ENCODE results near the gene KLHL12. TPM values are rescaled to one million over a fixed set of nuclear protein-coding genes. Genes with fewer than 3 reads are reported as not detected.
"Not testable (repeated sequence)": the region's sequence is repeated elsewhere in the genome, so short reads cannot be mapped to it uniquely, and the experiment has no call there.

Gene KLHL12
- total RNA-seq, 2 experiments from 2014 or later, result 27.8 to 31.7 TPM

DNA sequence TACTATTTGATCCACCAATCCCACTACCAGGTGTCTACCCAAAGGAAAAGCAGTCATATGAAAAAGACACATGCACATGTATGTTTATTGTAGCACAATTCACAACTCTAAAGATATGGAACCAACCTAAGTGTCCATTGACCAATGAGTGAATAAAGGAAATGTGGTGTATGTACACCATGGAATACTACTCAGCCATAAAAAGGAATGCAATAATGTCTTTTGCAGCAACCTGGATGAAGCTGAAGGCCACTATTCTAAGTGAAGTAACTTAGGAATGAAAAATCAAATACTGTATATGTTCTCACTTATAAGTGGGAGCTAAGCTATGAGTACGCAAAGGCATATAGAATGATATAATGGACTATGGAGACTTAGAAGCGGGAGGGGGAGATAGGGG lies 18.4 kb upstream of the KLHL12 start:
- ChIA-PET CTCF (no interaction called here), POLR2A (interaction anchor here (0.6 kb wide), 1 partner anchor 30 kb away, joined by 3 read pairs; no protein-coding TSS in a partner anchor)
- Mint-ChIP-seq H3K27me3 (ENCODE audit: low read depth) (no peaks in the 10 kb centered on the region), H3K36me3 (ENCODE audit: low read depth) (peaks cover 56% of the 10 kb centered on the region), H3K27ac (no peak overlapping the region), H3K4me3 (no peak overlapping the region), H3K9me3 (ENCODE audit: insufficient read depth) (no peaks in the 10 kb centered on the region), H3K4me1 (ENCODE audit: low read depth) (no peaks in the 10 kb centered on the region)
- ATAC-seq (no peak), DNase-seq (no peak)

DNA sequence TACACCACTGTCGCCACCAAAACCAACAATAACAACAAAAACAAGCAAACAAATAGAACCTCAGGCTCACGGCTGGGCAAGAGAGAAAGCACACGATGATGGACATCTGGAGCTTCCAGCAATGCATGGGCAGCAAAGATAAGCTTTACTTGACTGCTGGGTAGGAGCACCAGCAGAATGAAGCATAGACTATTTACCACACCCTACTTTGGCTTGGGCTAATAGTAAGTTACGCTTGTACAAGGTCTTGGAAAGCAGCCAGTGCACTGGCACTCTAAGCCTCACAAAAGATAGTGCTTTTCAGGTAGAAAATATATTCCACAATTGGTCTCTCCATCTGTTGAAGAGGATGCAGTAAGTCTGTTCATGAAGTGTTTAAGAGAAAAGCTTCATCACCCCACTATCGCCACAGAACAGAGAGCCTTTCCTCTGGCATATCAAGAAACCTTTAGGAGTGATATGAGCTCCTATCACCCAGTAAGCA lies 17.4 kb upstream of the KLHL12 start:
- ChIA-PET POLR2A (interaction anchor here (0.6 kb wide), 1 partner anchor 29 kb away, joined by 3 read pairs; no protein-coding TSS in a partner anchor), CTCF (interaction anchor here (1.3 to 1.8 kb wide), 2 partner anchors 10 to 24 kb away, joined by 3 to 7 read pairs; no protein-coding TSS in a partner anchor)
- ATAC-seq (no peak), DNase-seq (no peak)
- H3K27me3 Mint-ChIP-seq (ENCODE audit: low read depth), result no peaks in the 10 kb centered on the region
- H3K36me3 Mint-ChIP-seq (ENCODE audit: low read depth), result peaks cover 54% of the 10 kb centered on the region
- H3K9me3 Mint-ChIP-seq (ENCODE audit: insufficient read depth), result no peaks in the 10 kb centered on the region
- H3K4me1 Mint-ChIP-seq (ENCODE audit: low read depth), result no peaks in the 10 kb centered on the region
- H3K4me3 Mint-ChIP-seq, result no peak overlapping the region
- H3K27ac Mint-ChIP-seq, result no peak overlapping the region

DNA sequence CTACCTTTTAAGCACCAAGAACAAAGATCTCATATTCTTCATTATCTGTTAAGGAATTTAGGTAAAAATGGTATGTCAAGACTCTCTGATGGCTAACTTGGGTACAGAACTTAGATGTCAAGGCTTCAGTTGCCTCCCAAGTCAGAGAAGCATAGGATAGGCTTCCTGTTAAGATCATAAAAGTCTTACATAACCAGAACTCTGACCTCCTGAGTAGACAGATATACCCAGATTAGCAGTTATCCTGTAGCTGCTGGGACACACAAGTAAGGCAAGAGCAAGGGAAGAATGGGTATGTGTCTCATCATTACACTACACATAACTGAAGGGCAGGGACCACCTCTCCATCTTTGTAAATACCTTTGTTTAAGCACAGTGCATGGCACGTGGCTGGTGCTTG lies 15.4 kb upstream of the KLHL12 start:
- no peak for DNase-seq
- POLR2A ChIA-PET, result no interaction called here
- no peaks in the 10 kb centered on the region for H3K9me3 Mint-ChIP-seq (ENCODE audit: insufficient read depth)
- no peak overlapping the region for H3K27ac Mint-ChIP-seq
- H3K27me3 Mint-ChIP-seq (ENCODE audit: low read depth), result no peaks in the 10 kb centered on the region
- H3K36me3 Mint-ChIP-seq (ENCODE audit: low read depth), result peaks cover 47% of the 10 kb centered on the region
- CTCF ChIA-PET, result interaction anchor here (0.8 to 1.8 kb wide), 4 partner anchors 10 to 26 kb away, joined by 3 to 7 read pairs (median 4); partner anchors contain the start of gene KLHL12
- no peak for ATAC-seq
- no peak overlapping the region for H3K4me3 Mint-ChIP-seq
- no peaks in the 10 kb centered on the region for H3K4me1 Mint-ChIP-seq (ENCODE audit: low read depth)

DNA sequence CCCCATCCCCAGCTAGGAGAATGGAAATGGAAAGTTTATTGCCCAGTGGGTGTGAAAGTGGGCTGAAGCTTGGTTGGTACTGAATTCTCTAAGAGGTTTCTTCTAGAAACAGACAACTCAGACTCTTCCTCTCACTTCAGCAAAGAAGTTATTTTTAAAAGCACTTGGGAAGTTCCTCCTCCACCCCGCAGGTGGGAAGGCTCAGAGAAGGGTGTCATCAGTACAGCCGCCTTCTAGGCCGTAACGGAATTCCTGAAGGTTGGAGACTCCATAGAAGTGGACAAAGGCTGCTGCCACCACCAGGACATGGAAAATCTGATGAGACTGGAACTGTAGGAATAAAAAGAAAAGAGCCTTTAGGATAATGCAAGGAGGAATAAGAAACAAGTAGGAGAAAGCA lies 14.3 kb upstream of the KLHL12 start:
- no peak overlapping the region for H3K4me3 Mint-ChIP-seq
- no peak overlapping the region for H3K27ac Mint-ChIP-seq
- ATAC-seq, result no peak
- ChIA-PET POLR2A (no interaction called here), CTCF (no interaction called here)
- no peaks in the 10 kb centered on the region for H3K4me1 Mint-ChIP-seq (ENCODE audit: low read depth)
- H3K9me3 Mint-ChIP-seq (ENCODE audit: insufficient read depth), result no peaks in the 10 kb centered on the region
- no peak for DNase-seq
- peaks cover 43% of the 10 kb centered on the region for H3K36me3 Mint-ChIP-seq (ENCODE audit: low read depth)
- no peaks in the 10 kb centered on the region for H3K27me3 Mint-ChIP-seq (ENCODE audit: low read depth)

DNA sequence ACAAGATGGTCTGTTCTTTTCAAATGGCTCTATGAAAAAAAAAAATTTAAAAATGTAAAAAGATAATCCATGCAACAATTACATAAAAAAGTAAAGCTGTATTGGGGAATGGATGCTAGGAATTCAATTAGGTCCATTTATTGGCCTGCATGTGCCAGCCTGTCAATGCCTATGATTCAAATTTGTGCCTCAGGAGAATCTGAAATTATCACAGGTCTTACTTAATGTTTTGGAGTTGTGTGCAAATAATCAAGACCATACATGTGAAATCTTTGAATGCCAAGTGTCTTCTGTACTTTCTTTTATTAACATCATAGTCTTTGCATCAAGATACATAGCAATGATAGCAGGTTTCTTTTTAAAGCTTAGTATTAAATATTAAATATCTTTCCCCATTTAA lies 13.5 kb upstream of the KLHL12 start:
- Mint-ChIP-seq H3K4me1 (ENCODE audit: low read depth) (no peaks in the 10 kb centered on the region), H3K27ac (no peak overlapping the region), H3K4me3 (no peak overlapping the region), H3K9me3 (ENCODE audit: insufficient read depth) (no peaks in the 10 kb centered on the region), H3K27me3 (ENCODE audit: low read depth) (no peaks in the 10 kb centered on the region), H3K36me3 (ENCODE audit: low read depth) (peaks cover 37% of the 10 kb centered on the region)
- CTCF ChIA-PET, result no interaction called here
- ATAC-seq, result no peak
- no peak for DNase-seq
- POLR2A ChIA-PET, result no interaction called here

DNA sequence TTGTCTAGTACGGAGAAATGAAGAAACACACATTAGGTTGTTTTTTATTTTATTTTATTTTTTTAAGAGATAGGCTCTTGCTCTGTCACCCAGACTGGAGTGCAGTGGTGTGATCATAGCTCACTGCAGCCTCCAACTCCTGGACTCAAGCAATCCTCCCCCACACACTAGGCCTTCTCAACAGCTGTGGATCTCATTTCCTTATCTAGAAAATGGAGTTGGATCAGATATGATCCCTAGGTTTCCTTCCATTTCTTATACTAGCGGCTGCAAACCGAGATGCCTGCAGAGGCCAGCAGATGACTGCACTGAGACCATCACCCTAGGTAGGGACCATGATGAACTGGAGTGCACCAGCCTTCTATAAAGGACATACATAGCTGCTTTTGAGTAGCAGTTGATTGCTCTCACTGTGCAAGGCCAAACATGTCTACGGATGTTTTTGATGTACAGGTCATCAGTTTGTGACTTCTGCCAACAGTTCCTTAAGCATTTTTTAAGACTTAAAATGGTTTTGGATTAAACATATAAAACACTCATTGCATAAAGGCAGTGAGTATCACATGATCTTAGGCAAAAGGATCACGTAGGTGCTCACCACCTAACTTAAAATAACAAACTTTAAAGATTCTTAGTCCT lies 11.4 kb upstream of the KLHL12 start:
- ChIA-PET CTCF (interaction anchor here (1.3 kb wide), 1 partner anchor 219 kb away, joined by 3 read pairs; no protein-coding TSS in a partner anchor), POLR2A (no interaction called here)
- ATAC-seq, result no peak
- no peaks in the 10 kb centered on the region for H3K9me3 Mint-ChIP-seq (ENCODE audit: insufficient read depth)
- H3K4me1 Mint-ChIP-seq (ENCODE audit: low read depth), result no peaks in the 10 kb centered on the region
- no peak overlapping the region for H3K4me3 Mint-ChIP-seq
- peaks cover 23% of the 10 kb centered on the region for H3K36me3 Mint-ChIP-seq (ENCODE audit: low read depth)
- no peak overlapping the region for H3K27ac Mint-ChIP-seq
- peaks cover 13% of the 10 kb centered on the region for H3K27me3 Mint-ChIP-seq (ENCODE audit: low read depth)
- no peak for DNase-seq

DNA sequence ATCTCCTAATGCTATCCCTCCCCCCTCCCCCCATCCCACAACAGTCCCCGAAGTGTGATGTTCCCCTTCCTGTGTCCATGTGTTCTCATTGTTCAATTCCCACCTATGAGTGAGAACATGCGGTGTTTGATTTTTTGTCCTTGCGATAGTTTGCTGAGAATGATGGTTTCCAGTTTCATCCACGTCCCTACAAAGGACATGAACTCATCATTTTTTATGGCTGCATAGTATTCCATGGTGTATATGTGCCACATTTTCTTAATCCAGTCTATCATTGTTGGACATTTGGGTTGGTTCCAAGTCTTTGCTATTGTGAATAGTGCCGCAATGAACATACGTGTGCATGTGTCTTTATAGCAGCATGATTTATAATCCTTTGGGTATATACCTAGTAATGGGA lies 9.4 kb upstream of the KLHL12 start:
- Mint-ChIP-seq H3K27me3 (ENCODE audit: low read depth) (peaks cover 23% of the 10 kb centered on the region), H3K36me3 (ENCODE audit: low read depth) (peaks cover 11% of the 10 kb centered on the region)
- H3K4me3 Mint-ChIP-seq; POLR2A ChIA-PET; H3K4me1 Mint-ChIP-seq (ENCODE audit: low read depth); CTCF ChIA-PET; DNase-seq; H3K27ac Mint-ChIP-seq; ATAC-seq; H3K9me3 Mint-ChIP-seq (ENCODE audit: insufficient read depth): not testable (repeated sequence)

DNA sequence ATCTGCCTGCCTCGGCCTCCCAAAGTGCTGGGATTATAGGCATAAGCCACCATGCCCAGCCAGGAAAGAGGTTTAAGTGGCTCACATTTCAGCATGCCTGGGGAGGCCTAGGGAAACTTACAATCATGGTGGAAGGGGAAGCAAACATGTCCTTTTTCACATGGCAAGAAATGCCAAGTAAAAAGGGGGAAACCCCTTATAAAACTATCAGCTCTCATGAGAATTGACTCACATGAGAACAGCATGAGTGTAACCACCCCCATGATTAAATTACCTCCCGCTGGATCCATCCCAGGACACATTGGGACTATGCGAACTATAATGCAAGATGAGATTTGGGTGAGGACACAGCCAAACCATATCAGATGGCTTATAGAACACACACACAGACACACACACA lies 8.8 kb upstream of the KLHL12 start:
- Mint-ChIP-seq H3K27ac (no peak overlapping the region), H3K9me3 (ENCODE audit: insufficient read depth) (no peaks in the 10 kb centered on the region), H3K4me3 (no peak overlapping the region), H3K27me3 (ENCODE audit: low read depth) (peaks cover 26% of the 10 kb centered on the region), H3K36me3 (ENCODE audit: low read depth) (peaks cover 7% of the 10 kb centered on the region), H3K4me1 (ENCODE audit: low read depth) (no peaks in the 10 kb centered on the region)
- no peak for ATAC-seq
- ChIA-PET POLR2A (no interaction called here), CTCF (no interaction called here)
- DNase-seq, result no peak

DNA sequence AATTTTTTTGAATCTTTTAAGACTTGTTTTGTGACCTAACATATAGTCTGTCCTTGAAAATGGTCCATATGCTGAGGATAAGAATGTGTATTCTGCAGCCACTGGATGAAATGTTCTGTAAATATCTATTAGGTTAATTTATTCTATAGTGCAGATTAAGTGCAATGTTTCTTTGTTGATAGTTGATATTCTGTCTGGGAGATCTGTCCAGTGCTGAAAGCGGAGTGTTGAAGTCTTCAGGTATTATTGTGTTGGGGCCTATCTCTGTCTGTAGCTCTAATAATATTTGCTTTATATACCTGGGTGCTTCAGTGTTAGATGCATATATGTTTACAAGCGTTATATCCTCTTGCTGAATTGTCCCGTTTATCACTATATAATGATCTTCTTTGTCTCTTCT lies 7.7 kb upstream of the KLHL12 start:
- ChIA-PET CTCF (no interaction called here), POLR2A (no interaction called here)
- peaks cover 4% of the 10 kb centered on the region for H3K36me3 Mint-ChIP-seq (ENCODE audit: low read depth)
- no peak for DNase-seq
- H3K9me3 Mint-ChIP-seq (ENCODE audit: insufficient read depth), result no peaks in the 10 kb centered on the region
- peaks cover 30% of the 10 kb centered on the region for H3K27me3 Mint-ChIP-seq (ENCODE audit: low read depth)
- no peaks in the 10 kb centered on the region for H3K4me1 Mint-ChIP-seq (ENCODE audit: low read depth)
- H3K4me3 Mint-ChIP-seq, result no peak overlapping the region
- ATAC-seq, result no peak
- H3K27ac Mint-ChIP-seq, result no peak overlapping the region

DNA sequence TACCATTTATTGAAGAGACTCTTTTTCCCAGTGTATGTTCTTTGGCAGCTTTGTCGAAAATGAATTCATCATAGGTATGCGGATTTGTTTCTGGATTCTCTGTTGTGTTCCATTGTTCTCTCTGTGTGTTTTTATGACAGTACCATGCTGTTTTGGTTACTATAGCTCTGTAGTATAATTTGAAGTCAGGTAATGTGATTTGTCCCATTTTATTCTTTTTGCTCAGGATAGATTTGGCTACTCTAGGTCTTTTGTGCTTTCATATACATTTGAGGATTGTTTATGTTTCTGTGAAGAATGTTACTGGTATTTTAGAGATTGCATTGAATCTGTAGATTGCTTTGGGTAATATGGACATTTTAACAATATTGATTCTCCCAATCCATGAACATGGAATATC lies 5.4 kb upstream of the KLHL12 start:
- ChIA-PET CTCF (no interaction called here), POLR2A (no interaction called here)
- DNase-seq (no peak), ATAC-seq (no peak)
- H3K27me3 Mint-ChIP-seq (ENCODE audit: low read depth), result peaks cover 30% of the 10 kb centered on the region
- no peaks in the 10 kb centered on the region for H3K4me1 Mint-ChIP-seq (ENCODE audit: low read depth)
- H3K36me3 Mint-ChIP-seq (ENCODE audit: low read depth), result no peaks in the 10 kb centered on the region
- no peak overlapping the region for H3K4me3 Mint-ChIP-seq
- H3K9me3 Mint-ChIP-seq (ENCODE audit: insufficient read depth), result no peaks in the 10 kb centered on the region
- H3K27ac Mint-ChIP-seq, result no peak overlapping the region

DNA sequence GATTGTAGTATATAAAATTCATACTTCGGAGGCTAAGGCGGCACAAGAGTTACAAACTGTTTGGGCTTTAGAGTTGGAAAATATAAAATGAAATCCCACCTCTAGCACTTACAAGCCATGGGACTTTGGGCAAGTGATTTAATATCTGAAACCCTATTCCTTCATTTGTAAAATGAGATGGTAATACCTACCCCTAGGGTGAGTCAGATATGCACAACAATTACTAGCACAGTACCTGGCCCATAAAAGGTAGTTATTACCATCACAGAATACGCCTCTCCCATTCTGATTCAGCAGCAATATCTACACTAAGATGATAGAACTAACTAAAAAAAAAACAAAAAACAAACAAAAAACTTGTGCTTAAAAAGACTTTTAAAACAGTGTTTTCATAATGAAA lies 3.5 kb downstream of the KLHL12 start:
- Mint-ChIP-seq H3K4me1 (ENCODE audit: low read depth) (peaks cover 29% of the 10 kb centered on the region), H3K27ac (no peak overlapping the region), H3K36me3 (ENCODE audit: low read depth) (peaks cover 16% of the 10 kb centered on the region), H3K4me3 (no peak overlapping the region), H3K27me3 (ENCODE audit: low read depth) (no peaks in the 10 kb centered on the region), H3K9me3 (ENCODE audit: insufficient read depth) (no peaks in the 10 kb centered on the region)
- ChIA-PET CTCF (interaction anchor here (0.6 kb wide), 2 partner anchors 404 to 416 kb away, joined by 3 read pairs; no protein-coding TSS in a partner anchor), POLR2A (no interaction called here)
- ATAC-seq (no peak), DNase-seq (no peak)

DNA sequence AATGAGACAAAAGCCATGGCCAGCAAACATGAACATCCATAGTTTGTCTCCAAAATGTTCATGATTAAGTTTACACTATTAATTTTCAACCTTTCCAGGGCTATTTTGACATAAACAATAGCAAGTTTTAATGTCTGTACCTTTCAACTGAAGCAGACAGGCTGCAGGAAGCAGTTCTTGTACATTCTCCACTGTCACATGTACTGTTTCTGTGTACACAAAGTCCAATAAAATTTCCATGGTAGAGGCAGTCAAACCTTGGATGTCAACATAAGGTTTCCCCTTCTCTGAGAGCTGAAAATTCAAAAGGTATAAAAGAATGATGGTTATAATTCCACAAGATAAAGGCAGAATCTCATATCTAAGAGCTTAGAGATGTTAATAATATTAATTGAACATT lies 7.4 kb downstream of the KLHL12 start:
- H3K4me1 Mint-ChIP-seq (ENCODE audit: low read depth), result peaks cover 11% of the 10 kb centered on the region
- no peak for ATAC-seq
- no peak overlapping the region for H3K4me3 Mint-ChIP-seq
- CTCF ChIA-PET, result interaction anchor here (2.0 kb wide), 1 partner anchor 80 kb away, joined by 7 read pairs; no protein-coding TSS in a partner anchor
- H3K9me3 Mint-ChIP-seq (ENCODE audit: insufficient read depth), result no peaks in the 10 kb centered on the region
- no peak for DNase-seq
- POLR2A ChIA-PET, result no interaction called here
- H3K27me3 Mint-ChIP-seq (ENCODE audit: low read depth), result no peaks in the 10 kb centered on the region
- H3K36me3 Mint-ChIP-seq (ENCODE audit: low read depth), result peaks cover 34% of the 10 kb centered on the region
- H3K27ac Mint-ChIP-seq, result no peak overlapping the region
